Transverse colon (tissue), 4 donors: ENCODE data around the gene PRKAG3.

Experiments used
- POLR2A ChIP-seq: fragments of 450-650 bp; IDR thresholded peaks from one replicate; pipeline ENCODE4 v1.6.1; 2016; ENCODE audit warnings: antibody characterized with exemption, mild to moderate bottlenecking, moderate library complexity
- POLR2AphosphoS5 ChIP-seq, 3 donors: sonication (generic); formaldehyde crosslinking; IDR thresholded peaks; one replicate each; pipeline ENCODE4 v1.6.1; 2016; ENCODE audit warnings: antibody characterized with exemption in 3 of 3
- TF ChIP-seq, protein P1 (sequence below), 5 experiments: fragments of 200-600 bp in 3 of 5; fragments of 450-650 bp in 2 of 5; sonication (generic) in 3 of 5; IDR thresholded peaks; 1 replicate in 2 of 5; 2 replicates in 3 of 5; pipeline ENCODE4 v1.5.1; 2016 to 2017; ENCODE audit warnings: antibody characterized with exemption in 5 of 5, inconsistent platforms in 3 of 5, mild to moderate bottlenecking in 2 of 5, moderate library complexity in 1 of 5

DNA sequence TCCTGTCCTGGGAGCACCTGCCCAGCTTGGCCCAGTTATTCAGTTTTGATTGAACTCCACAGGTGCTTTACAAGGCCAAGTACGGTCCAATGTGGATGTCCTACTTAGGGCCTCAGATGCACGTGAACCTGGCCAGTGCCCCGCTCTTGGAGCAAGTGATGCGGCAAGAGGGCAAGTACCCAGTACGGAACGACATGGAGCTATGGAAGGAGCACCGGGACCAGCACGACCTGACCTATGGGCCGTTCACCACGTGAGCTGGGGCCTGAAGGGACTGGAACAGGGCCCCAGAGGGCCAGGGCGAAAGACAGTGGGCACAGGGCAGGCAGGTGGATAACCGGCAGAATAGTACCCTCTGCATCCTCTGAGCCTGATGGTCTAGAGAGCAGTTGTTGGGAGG, 22.1 kb downstream of the PRKAG3 start:
- TF ChIP-seq, protein P1, sequence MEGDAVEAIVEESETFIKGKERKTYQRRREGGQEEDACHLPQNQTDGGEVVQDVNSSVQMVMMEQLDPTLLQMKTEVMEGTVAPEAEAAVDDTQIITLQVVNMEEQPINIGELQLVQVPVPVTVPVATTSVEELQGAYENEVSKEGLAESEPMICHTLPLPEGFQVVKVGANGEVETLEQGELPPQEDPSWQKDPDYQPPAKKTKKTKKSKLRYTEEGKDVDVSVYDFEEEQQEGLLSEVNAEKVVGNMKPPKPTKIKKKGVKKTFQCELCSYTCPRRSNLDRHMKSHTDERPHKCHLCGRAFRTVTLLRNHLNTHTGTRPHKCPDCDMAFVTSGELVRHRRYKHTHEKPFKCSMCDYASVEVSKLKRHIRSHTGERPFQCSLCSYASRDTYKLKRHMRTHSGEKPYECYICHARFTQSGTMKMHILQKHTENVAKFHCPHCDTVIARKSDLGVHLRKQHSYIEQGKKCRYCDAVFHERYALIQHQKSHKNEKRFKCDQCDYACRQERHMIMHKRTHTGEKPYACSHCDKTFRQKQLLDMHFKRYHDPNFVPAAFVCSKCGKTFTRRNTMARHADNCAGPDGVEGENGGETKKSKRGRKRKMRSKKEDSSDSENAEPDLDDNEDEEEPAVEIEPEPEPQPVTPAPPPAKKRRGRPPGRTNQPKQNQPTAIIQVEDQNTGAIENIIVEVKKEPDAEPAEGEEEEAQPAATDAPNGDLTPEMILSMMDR (IDR thresholded peaks at IDR 0.05) = no peak
- TF ChIP-seq POLR2A (no peak), POLR2AphosphoS5 (IDR thresholded peaks at IDR 0.05) (no peak)
